HG03354 (cell line): ENCODE results near the gene C1QL2.

Experiments
- ATAC-seq: cut with Tn5 transposase; IDR thresholded peaks from one replicate; pipeline ENCODE4 v1.9.1; 2021; ENCODE audit warnings: mild to moderate bottlenecking; ENCODE audit not compliant: unreplicated experiment, poor library complexity, severe bottlenecking

Gene C1QL2

GRCh38 chr2:119180892-119181291 lies 22.3 kb upstream of the C1QL2 start:
- ATAC-seq = no peak

- no peak for ATAC-seq
Measured at GRCh38 chr2:119179991-119180390, 21.4 kb upstream of the C1QL2 start.

- no peak for ATAC-seq
Measured at GRCh38 chr2:119179202-119179601, 20.7 kb upstream of the C1QL2 start.

- no peak for ATAC-seq
Measured at GRCh38 chr2:119178776-119179175, 20.2 kb upstream of the C1QL2 start.

GRCh38 chr2:119177838-119178190 lies 19.3 kb upstream of the C1QL2 start:
- no peak for ATAC-seq

- no peak for ATAC-seq
Measured at GRCh38 chr2:119177171-119177837, 18.8 kb upstream of the C1QL2 start.

- no peak for ATAC-seq
Measured at GRCh38 chr2:119175517-119175916, 17.0 kb upstream of the C1QL2 start.

GRCh38 chr2:119174993-119175347 lies 16.4 kb upstream of the C1QL2 start:
- ATAC-seq = no peak

- peak; percentile 82 for ATAC-seq
Measured at GRCh38 chr2:119174216-119174992, 15.9 kb upstream of the C1QL2 start.

GRCh38 chr2:119173556-119174060 lies 15.1 kb upstream of the C1QL2 start:
- no peak for ATAC-seq

GRCh38 chr2:119170504-119170903 lies 12.0 kb upstream of the C1QL2 start:
- no peak for ATAC-seq

GRCh38 chr2:119169717-119170116 lies 11.2 kb upstream of the C1QL2 start:
- ATAC-seq = no peak

- ATAC-seq = no peak
Measured at GRCh38 chr2:119160361-119160990, 1.9 kb upstream of the C1QL2 start.

GRCh38 chr2:119157850-119158511 lies 570 bp downstream of the C1QL2 start:
- ATAC-seq = no peak

GRCh38 chr2:119156891-119157773 lies 1.4 kb downstream of the C1QL2 start:
- ATAC-seq = no peak

- ATAC-seq = no peak
Measured at GRCh38 chr2:119156105-119156890, 2.3 kb downstream of the C1QL2 start.

GRCh38 chr2:119155633-119156032 lies 2.9 kb downstream of the C1QL2 start:
- ATAC-seq = no peak

- no peak for ATAC-seq
Measured at GRCh38 chr2:119154076-119154475, 4.5 kb downstream of the C1QL2 start.

- ATAC-seq = no peak
Measured at GRCh38 chr2:119149611-119150010, 8.9 kb downstream of the C1QL2 start.
